Measurements from ENCODE around the gene TEX54. TPM values are rescaled to one million over a fixed set of nuclear protein-coding genes. Genes with fewer than 3 reads are reported as not detected.
A peak's percentile ranks its signal among the peaks of the same experiment; 100 is the strongest.

TEX54 gene
- total and polyA plus RNA-seq, 2 of the 13 experiments (the other 11 are each of a cell fraction or from before 2014, with no cell fraction given): not detected

GRCh38 chr11:62832336-62833234 lies at the start of gene TEX54 (continued):
- TF ChIP-seq ZFP91 (CRISPR knock-in tag; IDR thresholded peaks at IDR 0.05; ENCODE audit: borderline replicate concordance) (peak; percentile 97; the same call in 1 of the 2 replicates), MIXL1 (CRISPR knock-in tag; IDR thresholded peaks at IDR 0.05) (no peak), ZBTB7B (CRISPR knock-in tag; IDR thresholded peaks at IDR 0.05) (no peak), ARID4A (CRISPR knock-in tag; IDR thresholded peaks at IDR 0.05; ENCODE audit: borderline replicate concordance) (0 out of 2 replicates have a peak, but pooled peaks have one; percentile 5), SMARCC2 (IDR thresholded peaks at IDR 0.05) (no peak), PAF1 (CRISPR knock-in tag; IDR thresholded peaks at IDR 0.05) (0 out of 2 replicates have a peak, but pooled peaks have one; percentile 66), NRL (CRISPR knock-in tag; IDR thresholded peaks at IDR 0.05; ENCODE audit: borderline replicate concordance) (no peak), REPIN1 (CRISPR knock-in tag; IDR thresholded peaks at IDR 0.05; ENCODE audit: borderline replicate concordance, low read depth) (no peak), MTF2 (CRISPR knock-in tag; IDR thresholded peaks at IDR 0.05; ENCODE audit: borderline replicate concordance) (no peak), NFRKB (IDR thresholded peaks at IDR 0.05) (no peak), ZNF33A (CRISPR knock-in tag; IDR thresholded peaks at IDR 0.05; ENCODE audit: borderline replicate concordance) (no peak), SMC3 (IDR thresholded peaks at IDR 0.05; ENCODE audit: low read length) (no peak), ZBTB20 (CRISPR knock-in tag; IDR thresholded peaks at IDR 0.05; ENCODE audit: borderline replicate concordance, low read depth) (no peak), NFYB (CRISPR knock-in tag; IDR thresholded peaks at IDR 0.05) (no peak), ZNF614 (CRISPR knock-in tag; IDR thresholded peaks at IDR 0.05; ENCODE audit: borderline replicate concordance) (0 out of 2 replicates have a peak, but pooled peaks have one; percentile 31), AKAP8 (CRISPR knock-in tag; IDR thresholded peaks at IDR 0.05) (no peak), PRDM4 (CRISPR knock-in tag; IDR thresholded peaks at IDR 0.05; ENCODE audit: borderline replicate concordance) (no peak), STAG1 (CRISPR knock-in tag; IDR thresholded peaks at IDR 0.05) (no peak), ESRRA (CRISPR knock-in tag; IDR thresholded peaks at IDR 0.05; ENCODE audit: low read depth) (no peak), KLF6 (CRISPR knock-in tag; IDR thresholded peaks at IDR 0.05) (no peak)
